H1 (cell line): ENCODE data around the gene SPHKAP. TPM values are rescaled to one million over a fixed set of nuclear protein-coding genes. Genes with fewer than 3 reads are reported as not detected.

ENCODE experiments used
- CTCF ChIA-PET: fragments of 300-600 bp; sonication (Branson Sonifier 250); formaldehyde crosslinking; loops from one replicate; lab custom pipeline; 2021; ENCODE audit not compliant: partially characterized antibody; lab: Charles Lee
- POLR2A ChIA-PET: fragments of 300-600 bp; sonication (Branson Sonifier 250); formaldehyde crosslinking; loops from one replicate; lab custom pipeline; 2021; ENCODE audit warnings: inconsistent platforms; ENCODE audit not compliant: partially characterized antibody; lab: Charles Lee
- DNase-seq, 2 experiments: peaks; one replicate each; pipeline versions ENCODE4 v3.0.0 to v3.0.0-alpha.2; 2010 to 2022; ENCODE audit warnings: low spot score in 2 of 2, low read depth in 1 of 2, mixed read lengths in 1 of 2
- FAIRE-seq: peaks from 2 replicates; lab custom pipeline; 2011; peaks lifted over from hg19 to GRCh38; lab: Jason Lieb, UNC
- H2AFZ ChIP-seq: 2 replicates; pipeline ENCODE4 v1.8.1; 2012; ENCODE audit warnings: low read length, inconsistent platforms
- H2AK5ac ChIP-seq: 2 replicates; pipeline ENCODE4 v1.6.1; 2013; ENCODE audit warnings: low read depth, low read length
- H2BK120ac ChIP-seq: replicated peaks from 2 replicates; pipeline ENCODE3; 2013; ENCODE audit warnings: low read depth, low read length, inconsistent platforms
- H2BK12ac ChIP-seq: 2 replicates; pipeline ENCODE4 v1.6.1; 2013; ENCODE audit warnings: low read depth, low read length
- H2BK15ac ChIP-seq: 2 replicates; pipeline ENCODE4 v1.6.1; 2013; ENCODE audit warnings: low read length
- H2BK20ac ChIP-seq: 2 replicates; pipeline ENCODE4 v1.6.1; 2013; ENCODE audit warnings: low read length
- H2BK5ac ChIP-seq: 2 replicates; pipeline ENCODE4 v1.6.1; 2013; ENCODE audit warnings: low read depth, low read length
- H3K14ac ChIP-seq: 2 replicates; pipeline ENCODE4 v1.6.1; 2013; ENCODE audit warnings: inconsistent platforms; ENCODE audit not compliant: insufficient read length
- H3K18ac ChIP-seq: 2 replicates; pipeline ENCODE4 v1.6.1; 2013; ENCODE audit warnings: low read length; ENCODE audit errors: extremely low read depth
- H3K23ac ChIP-seq: 2 replicates; pipeline ENCODE4 v1.6.1; 2013; ENCODE audit warnings: inconsistent platforms; ENCODE audit not compliant: insufficient read length
- H3K23me2 ChIP-seq: 2 replicates; pipeline ENCODE4 v1.6.1; 2013; ENCODE audit warnings: low read depth, low read length
- H3K27ac ChIP-seq: 2 replicates; pipeline ENCODE4 v1.6.1; 2011; ENCODE audit warnings: low read depth, low read length, inconsistent platforms
- H3K27me3 ChIP-seq, 4 experiments: replicated peaks in 1 of 4; 1 replicate in 1 of 4; 2 replicates in 3 of 4; pipeline versions ENCODE4 v1.6.1 to v1.8.1; 2011 to 2013; ENCODE audit warnings: low read length in 3 of 4, mild to moderate bottlenecking in 3 of 4, inconsistent platforms in 2 of 4, mixed read lengths in 2 of 4, moderate library complexity in 1 of 4; ENCODE audit not compliant: control insufficient read depth in 3 of 4, insufficient read depth in 3 of 4; ENCODE audit errors: extremely low read depth in 1 of 4
- H3K36me3 ChIP-seq, 4 experiments: 2 replicates each; pipeline versions ENCODE4 v1.6.1 to v1.8.1; 2011 to 2013; ENCODE audit warnings: mild to moderate bottlenecking in 4 of 4, low read length in 3 of 4, moderate library complexity in 2 of 4, control low read depth in 1 of 4, inconsistent platforms in 1 of 4; ENCODE audit not compliant: insufficient read depth in 4 of 4, control insufficient read depth in 2 of 4
- H3K4ac ChIP-seq: replicated peaks from 2 replicates; pipeline ENCODE3; 2013; ENCODE audit warnings: low read length, low read depth, mixed read lengths, inconsistent platforms; ENCODE audit not compliant: insufficient read length
- H3K4me1 ChIP-seq, 4 experiments: replicated peaks in 1 of 4; 1 replicate in 1 of 4; 2 replicates in 3 of 4; pipeline versions ENCODE4 v1.6.1 to v1.8.1; 2011 to 2013; ENCODE audit warnings: low read length in 3 of 4, inconsistent platforms in 2 of 4, mixed read lengths in 1 of 4; ENCODE audit not compliant: insufficient read depth in 4 of 4, control insufficient read depth in 3 of 4
- H3K4me2 ChIP-seq, 2 experiments: 2 replicates each; pipeline versions ENCODE4 v1.6.1 to v1.8.1; 2011 to 2013; ENCODE audit warnings: low read depth in 2 of 2, low read length in 2 of 2, control low read depth in 1 of 2, inconsistent platforms in 1 of 2, mild to moderate bottlenecking in 1 of 2; ENCODE audit not compliant: insufficient read depth in 1 of 2
- H3K4me3 ChIP-seq, 4 experiments: fragments of 200-600, 300-600 bp in 1 of 4; sonication (generic), shearing (Covaris generic), sonication (Bioruptor Twin) in 1 of 4; 2 replicates each; pipeline versions ENCODE4 v1.5.1 to v1.8.1; 2011 to 2016; ENCODE audit warnings: low read length in 4 of 4, low read depth in 3 of 4, control low read depth in 2 of 4, inconsistent platforms in 2 of 4, mild to moderate bottlenecking in 2 of 4, mixed read lengths in 1 of 4, moderate library complexity in 1 of 4; ENCODE audit not compliant: insufficient read depth in 2 of 4; ENCODE audit errors: extremely low read depth in 1 of 4
- H3K56ac ChIP-seq: replicated peaks from 2 replicates; pipeline ENCODE3; 2013; ENCODE audit warnings: low read depth, mild to moderate bottlenecking, mixed read lengths, low read length, inconsistent platforms; ENCODE audit not compliant: insufficient read length
- H3K79me1 ChIP-seq: 2 replicates; pipeline ENCODE4 v1.6.1; 2013; ENCODE audit warnings: low read depth, low read length, control low read depth
- H3K79me2 ChIP-seq, 2 experiments: 2 replicates each; pipeline versions ENCODE4 v1.6.1 to v1.8.1; 2012 to 2013; ENCODE audit warnings: low read length in 2 of 2, mild to moderate bottlenecking in 2 of 2, inconsistent platforms in 1 of 2; ENCODE audit not compliant: insufficient read depth in 2 of 2, control insufficient read depth in 1 of 2
- H3K9ac ChIP-seq, 4 experiments: replicated peaks in 1 of 4; 1 replicate in 1 of 4; 2 replicates in 3 of 4; pipeline versions ENCODE4 v1.6.1 to v1.8.1; 2011 to 2013; ENCODE audit warnings: low read depth in 3 of 4, low read length in 3 of 4, control low read depth in 2 of 4, mild to moderate bottlenecking in 2 of 4, moderate library complexity in 2 of 4, inconsistent platforms in 1 of 4; ENCODE audit errors: extremely low read depth in 1 of 4
- H3K9me3 ChIP-seq, 2 experiments: 2 replicates each; pipeline versions ENCODE4 v1.6.1 to v1.8.1; 2012 to 2013; ENCODE audit warnings: mild to moderate bottlenecking in 2 of 2, moderate library complexity in 2 of 2, control low read depth in 1 of 2, inconsistent platforms in 1 of 2, low read depth in 1 of 2, low read length in 1 of 2, mixed read lengths in 1 of 2; ENCODE audit not compliant: insufficient read depth in 2 of 2
- H4K20me1 ChIP-seq, 2 experiments: replicated peaks in 1 of 2; 2 replicates each; pipeline versions ENCODE3 to v1.8.1; 2011 to 2013; ENCODE audit warnings: inconsistent platforms in 2 of 2, low read length in 2 of 2, mild to moderate bottlenecking in 1 of 2; ENCODE audit not compliant: insufficient read depth in 2 of 2, control insufficient read depth in 1 of 2
- H4K5ac ChIP-seq: 2 replicates; pipeline ENCODE4 v1.6.1; 2013; ENCODE audit warnings: low read length, low read depth, mixed read lengths, inconsistent platforms; ENCODE audit not compliant: insufficient read length
- H4K8ac ChIP-seq: 2 replicates; pipeline ENCODE4 v1.8.0; 2013; ENCODE audit warnings: mild to moderate bottlenecking, moderate library complexity, low read length, inconsistent platforms; ENCODE audit not compliant: insufficient read depth; ENCODE audit errors: extremely low read depth
- H4K91ac ChIP-seq: replicated peaks from 2 replicates; pipeline ENCODE3; 2013; ENCODE audit warnings: low read length, mixed read lengths, inconsistent platforms; ENCODE audit not compliant: insufficient read length
- BACH1 ChIP-seq: IDR thresholded peaks from 2 replicates; pipeline ENCODE4 v1.6.1; 2012; ENCODE audit warnings: low read length, improper control_type of control experiment
- CBX5 ChIP-seq: fragments of 300-800, 300-1000 bp; sonication (generic); IDR thresholded peaks from 2 replicates; pipeline ENCODE4 v1.7.1; 2016; ENCODE audit warnings: antibody characterized with exemption, low read length, low read depth
- EZH2 ChIP-seq: fragments of 200-600 bp; sonication (generic); IDR thresholded peaks from 2 replicates; pipeline ENCODE4 v1.7.1; 2012; ENCODE audit warnings: low read depth, mild to moderate bottlenecking, moderate library complexity, low read length, inconsistent platforms; ENCODE audit not compliant: severe bottlenecking
- FOSL1 ChIP-seq: IDR thresholded peaks from 2 replicates; pipeline ENCODE4 v1.6.1; 2011; ENCODE audit warnings: mild to moderate bottlenecking, low read depth, low read length, moderate library complexity; ENCODE audit not compliant: insufficient read depth
- GABPA ChIP-seq: IDR thresholded peaks from 2 replicates; pipeline ENCODE4 v1.6.1; 2011; ENCODE audit warnings: mild to moderate bottlenecking, low read length, moderate library complexity, borderline replicate concordance; ENCODE audit not compliant: insufficient read depth
- KDM5A ChIP-seq: fragments of 200-600 bp; IDR thresholded peaks from 2 replicates; pipeline ENCODE4 v1.7.1; 2012; ENCODE audit warnings: mild to moderate bottlenecking, low read length, inconsistent platforms, mixed read lengths
- NRF1 ChIP-seq: IDR thresholded peaks from 2 replicates; pipeline ENCODE4 v1.6.1; 2011; ENCODE audit warnings: mild to moderate bottlenecking, low read depth, low read length, improper control_type of control experiment
- PHF8 ChIP-seq: fragments of 200-600 bp; sonication (generic); conservative IDR thresholded peaks from 2 replicates; pipeline ENCODE4 v1.7.1; 2012; ENCODE audit warnings: low read depth, mild to moderate bottlenecking, inconsistent platforms, low read length, moderate library complexity
- POLR2A ChIP-seq, 2 experiments: IDR thresholded peaks; 1 replicate in 1 of 2; 2 replicates in 1 of 2; pipeline ENCODE4 v1.6.1; 2011; ENCODE audit warnings: low read depth in 2 of 2, low read length in 2 of 2, mild to moderate bottlenecking in 2 of 2; ENCODE audit errors: control extremely low read depth in 1 of 2
- SP2 ChIP-seq: IDR thresholded peaks from 2 replicates; pipeline ENCODE4 v1.6.1; 2012; ENCODE audit warnings: mild to moderate bottlenecking, low read length, inconsistent platforms
- SRF ChIP-seq: IDR thresholded peaks from 2 replicates; pipeline ENCODE4 v1.6.1; 2011; ENCODE audit warnings: mild to moderate bottlenecking, low read depth, low read length, moderate library complexity
- SUZ12 ChIP-seq: fragments of 200-600 bp; sonication (generic); IDR thresholded peaks from 2 replicates; pipeline ENCODE4 v1.6.1; 2012; ENCODE audit warnings: mild to moderate bottlenecking, inconsistent platforms, low read length, moderate library complexity, mixed read lengths
- YY1 ChIP-seq: IDR thresholded peaks from 2 replicates; pipeline ENCODE4 v1.6.1; 2011; ENCODE audit warnings: low read depth, mild to moderate bottlenecking, low read length
- WGBS, 2 experiments: shearing (Covaris generic) in 1 of 2; methylation state at CpG; one replicate each; pipeline versions ENCODE4 v1.1.6 to v1.1.7; 2013 to 2015; ENCODE audit warnings: low lambda C conversion rate in 2 of 2, mixed read lengths in 2 of 2, inconsistent platforms in 1 of 2, low coverage in 1 of 2, missing lambda C conversion rate in 1 of 2; ENCODE audit not compliant: insufficient replicate concordance in 2 of 2, insufficient coverage in 1 of 2, insufficient read length in 1 of 2; ENCODE audit errors: extremely low coverage in 1 of 2, missing lambda C conversion rate in 1 of 2; 5-methylcytosine and 5-hydroxymethylcytosine counted together
- polyA plus RNA-seq, 7 experiments: library from polyadenylated mRNA; depleted of rRNA in 3 of 7; stranded (reverse) in 5 of 7; unstranded in 2 of 7; fragments of >200 nt in 5 of 7; fragments of 200-250 nt in 2 of 7; gene quantifications; 1 replicate in 5 of 7; 2 replicates in 1 of 7; 4 replicates in 1 of 7; pipeline versions ENCODE4 v1.2.1 to v1.2.3, GENCODE V29; 2011 to 2013; ENCODE audit warnings: missing spikeins in 2 of 7, mixed read lengths in 2 of 7
- total RNA-seq: library from RNA; stranded (reverse); fragmentation: NEBNext Ultra II Directional; extraction: Animal tissue kit (Norgen Biotek cat#: 25700); gene quantifications from 2 replicates; pipeline ENCODE4 v1.2.1, GENCODE V29; 2021

Gene SPHKAP
- total and polyA plus RNA-seq, 2 of the 8 experiments (the other 6 are each of a cell fraction or from before 2014, with no cell fraction given), result 0.02 TPM; not detected in 1

- H3K36me3 ChIP-seq, result no peaks in the 10 kb centered on the region
- ChIA-PET POLR2A (no interaction called here), CTCF (interaction anchor here (1.1 to 1.4 kb wide), 2 partner anchors 18 to 114 kb away, joined by 3 read pairs; no protein-coding TSS in a partner anchor)
- no peak overlapping the region for H3K56ac ChIP-seq
- no peak overlapping the region for H2AFZ ChIP-seq
- H4K20me1 ChIP-seq, result no peaks in the 10 kb centered on the region
- 0 out of 4 replicates have a peak, but pooled peaks cover 0 to 9% of the 10 kb centered on the region in 2 experiments for H3K9me3 ChIP-seq
- H4K91ac ChIP-seq, result no peak overlapping the region
- H3K79me2 ChIP-seq, result no peaks in the 10 kb centered on the region
- no peak overlapping the region for H2BK20ac ChIP-seq
- no peak overlapping the region for H3K23ac ChIP-seq
- 92% methylated on average over 2 of the region's 2 CpGs; no CpG with 5 or more reads in 1 of the 2 experiments for WGBS, 2 experiments
- no peak overlapping the region for H3K9ac ChIP-seq
- no peaks in the 10 kb centered on the region for H3K79me1 ChIP-seq
- H3K4me1 ChIP-seq, result peaks cover 0 to 2% (median 0%) of the 10 kb centered on the region in 4 experiments; a peak in 1 of 7 replicates
- H4K8ac ChIP-seq, result no peak overlapping the region
- H3K27me3 ChIP-seq, result no peaks in the 10 kb centered on the region
- no peak overlapping the region for H3K27ac ChIP-seq
- H3K4me2 ChIP-seq, result no peak overlapping the region
- H2BK12ac ChIP-seq, result no peak overlapping the region
- H3K23me2 ChIP-seq, result no peaks in the 10 kb centered on the region
- no peak overlapping the region for H2AK5ac ChIP-seq
- DNase-seq (no peak), FAIRE-seq (no peak)
- no peak overlapping the region for H2BK120ac ChIP-seq
- no peak for TF ChIP-seq SRF
- TF ChIP-seq NRF1, result no peak
- no peak for TF ChIP-seq CBX5
- no peak for TF ChIP-seq SUZ12
- TF ChIP-seq KDM5A, result no peak
- TF ChIP-seq PHF8, result no peak
- TF ChIP-seq EZH2, result no peak
- TF ChIP-seq BACH1, result no peak
- TF ChIP-seq SP2, result no peak
- TF ChIP-seq FOSL1, result no peak
- no peak for TF ChIP-seq YY1
- no peak for TF ChIP-seq POLR2A (IDR thresholded peaks at IDR 0.05; ENCODE audit: control extremely low read depth in 1 of 2, low read depth in 2 of 2, low read length in 2 of 2)
- no peak for TF ChIP-seq GABPA
- H2BK15ac ChIP-seq, result no peak overlapping the region
- H2BK5ac ChIP-seq, result no peak overlapping the region
- H3K4ac ChIP-seq, result no peak overlapping the region
- H3K14ac ChIP-seq, result no peak overlapping the region
- H3K4me3 ChIP-seq, result no peak overlapping the region
- H4K5ac ChIP-seq, result no peak overlapping the region
- H3K18ac ChIP-seq, result no peak overlapping the region
These were observed 238.5 kb downstream of the SPHKAP start for GRCh38 chr2:227942965-227943364.
